ENCODE results near the gene KAT7. TPM values are rescaled to one million over a fixed set of nuclear protein-coding genes. Genes with fewer than 3 reads are reported as not detected.
"Not testable (repeated sequence)": the region's sequence is repeated elsewhere in the genome, so short reads cannot be mapped to it uniquely, and the experiment has no call there.

The KAT7 gene
- total RNA-seq, 1 donor from 2014 or later, result 33.1 TPM

DNA sequence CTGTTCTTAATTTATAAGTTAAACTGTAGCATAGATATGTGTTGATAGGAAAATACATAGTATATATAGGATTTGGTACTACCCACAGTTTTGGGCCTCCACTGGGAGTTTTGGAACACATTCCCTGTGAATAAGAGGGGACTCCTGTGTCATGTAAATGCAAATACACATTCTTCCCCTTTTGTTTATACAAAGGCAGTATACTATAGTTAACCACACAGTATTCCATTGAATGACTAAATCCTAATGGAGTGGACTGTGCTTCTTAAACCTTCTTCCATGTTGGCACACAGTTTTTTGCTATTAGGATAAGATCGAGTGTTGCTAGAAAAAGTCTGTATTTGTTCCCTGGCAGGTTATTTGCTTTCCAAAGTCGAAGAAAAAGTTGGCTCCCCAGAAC lies 37.2 kb downstream of the KAT7 start:
- TF ChIP-seq, protein P1, sequence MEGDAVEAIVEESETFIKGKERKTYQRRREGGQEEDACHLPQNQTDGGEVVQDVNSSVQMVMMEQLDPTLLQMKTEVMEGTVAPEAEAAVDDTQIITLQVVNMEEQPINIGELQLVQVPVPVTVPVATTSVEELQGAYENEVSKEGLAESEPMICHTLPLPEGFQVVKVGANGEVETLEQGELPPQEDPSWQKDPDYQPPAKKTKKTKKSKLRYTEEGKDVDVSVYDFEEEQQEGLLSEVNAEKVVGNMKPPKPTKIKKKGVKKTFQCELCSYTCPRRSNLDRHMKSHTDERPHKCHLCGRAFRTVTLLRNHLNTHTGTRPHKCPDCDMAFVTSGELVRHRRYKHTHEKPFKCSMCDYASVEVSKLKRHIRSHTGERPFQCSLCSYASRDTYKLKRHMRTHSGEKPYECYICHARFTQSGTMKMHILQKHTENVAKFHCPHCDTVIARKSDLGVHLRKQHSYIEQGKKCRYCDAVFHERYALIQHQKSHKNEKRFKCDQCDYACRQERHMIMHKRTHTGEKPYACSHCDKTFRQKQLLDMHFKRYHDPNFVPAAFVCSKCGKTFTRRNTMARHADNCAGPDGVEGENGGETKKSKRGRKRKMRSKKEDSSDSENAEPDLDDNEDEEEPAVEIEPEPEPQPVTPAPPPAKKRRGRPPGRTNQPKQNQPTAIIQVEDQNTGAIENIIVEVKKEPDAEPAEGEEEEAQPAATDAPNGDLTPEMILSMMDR (IDR thresholded peaks at IDR 0.05), result no peak
- Mint-ChIP-seq H3K4me3 (ENCODE audit: unreplicated experiment) (no peak overlapping the region), H3K36me3 (ENCODE audit: low read depth) (peaks cover 34% of the 10 kb centered on the region), H3K27me3 (ENCODE audit: low read depth) (no peaks in the 10 kb centered on the region), H3K27ac (ENCODE audit: unreplicated experiment) (no peak overlapping the region), H3K9me3 (ENCODE audit: low read depth) (no peaks in the 10 kb centered on the region), H3K4me1 (ENCODE audit: low read depth) (peaks cover 31% of the 10 kb centered on the region)
- DNase-seq (ENCODE audit: low spot score), result no peak

DNA sequence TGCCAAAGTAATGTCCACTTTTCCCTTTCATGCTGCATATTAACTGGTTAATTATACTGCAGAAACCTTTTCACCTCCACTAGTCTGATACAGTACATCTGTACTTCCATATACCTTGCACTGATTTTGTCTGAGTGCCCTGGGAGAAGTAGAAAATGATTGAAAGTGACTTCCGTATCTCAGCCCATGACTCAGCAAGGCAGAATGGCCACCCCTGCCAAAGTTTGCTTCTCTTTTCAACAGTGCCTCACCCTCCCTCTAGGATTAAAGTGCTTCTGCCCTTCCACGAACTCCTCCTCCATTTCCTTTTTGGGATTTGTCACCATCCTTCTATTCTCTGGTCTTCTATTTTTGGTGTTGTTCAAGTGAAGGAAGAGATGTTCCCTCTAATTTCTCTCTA lies 39.8 kb downstream of the KAT7 start:
- not testable (repeated sequence) for H3K4me3 Mint-ChIP-seq (ENCODE audit: unreplicated experiment); DNase-seq (ENCODE audit: low spot score); H3K27me3 Mint-ChIP-seq (ENCODE audit: low read depth); H3K9me3 Mint-ChIP-seq (ENCODE audit: low read depth)
- Mint-ChIP-seq H3K27ac (ENCODE audit: unreplicated experiment) (peak overlapping the region; percentile 78), H3K4me1 (ENCODE audit: low read depth) (peaks cover 40% of the 10 kb centered on the region), H3K36me3 (ENCODE audit: low read depth) (peaks cover 25% of the 10 kb centered on the region)

- no peaks in the 10 kb centered on the region for H3K9me3 Mint-ChIP-seq (ENCODE audit: low read depth)
- no peak for DNase-seq (ENCODE audit: low spot score)
- H3K4me1 Mint-ChIP-seq (ENCODE audit: low read depth), result peaks cover 40% of the 10 kb centered on the region
- peak overlapping the region; percentile 78 for H3K27ac Mint-ChIP-seq (ENCODE audit: unreplicated experiment)
- H3K4me3 Mint-ChIP-seq (ENCODE audit: unreplicated experiment), result no peak overlapping the region
- TF ChIP-seq, protein P1 (IDR thresholded peaks at IDR 0.05), result no peak
- H3K27me3 Mint-ChIP-seq (ENCODE audit: low read depth), result no peaks in the 10 kb centered on the region
- peaks cover 29% of the 10 kb centered on the region for H3K36me3 Mint-ChIP-seq (ENCODE audit: low read depth)
Measured at GRCh38 chr17:49829026-49829425, 40.5 kb downstream of the KAT7 start.

DNA sequence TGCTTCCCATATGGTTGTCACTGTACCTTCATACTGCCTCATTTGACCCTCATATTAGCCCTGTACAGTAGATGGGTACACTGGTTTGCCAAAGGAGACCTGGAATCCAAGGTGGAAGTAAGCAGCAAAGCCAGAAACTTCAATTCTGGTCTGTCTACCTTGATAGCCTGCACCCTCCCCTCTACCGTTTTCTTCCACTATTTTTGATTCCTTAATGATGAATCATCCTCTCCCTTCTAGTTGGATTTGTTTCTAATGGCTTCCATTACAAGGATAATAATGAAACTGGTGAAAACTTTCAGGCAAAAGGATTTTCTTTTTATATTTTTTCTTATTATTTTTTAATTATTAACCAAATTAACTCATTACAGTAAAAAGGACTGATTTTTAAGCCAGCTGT lies 42.1 kb downstream of the KAT7 start:
- Mint-ChIP-seq H3K9me3 (ENCODE audit: low read depth) (no peaks in the 10 kb centered on the region), H3K4me3 (ENCODE audit: unreplicated experiment) (no peak overlapping the region), H3K27me3 (ENCODE audit: low read depth) (no peaks in the 10 kb centered on the region), H3K4me1 (ENCODE audit: low read depth) (peaks cover 49% of the 10 kb centered on the region), H3K36me3 (ENCODE audit: low read depth) (peaks cover 31% of the 10 kb centered on the region), H3K27ac (ENCODE audit: unreplicated experiment) (peak overlapping the region; percentile 90)
- TF ChIP-seq, protein P1 (IDR thresholded peaks at IDR 0.05), result no peak
- DNase-seq (ENCODE audit: low spot score), result no peak

DNA sequence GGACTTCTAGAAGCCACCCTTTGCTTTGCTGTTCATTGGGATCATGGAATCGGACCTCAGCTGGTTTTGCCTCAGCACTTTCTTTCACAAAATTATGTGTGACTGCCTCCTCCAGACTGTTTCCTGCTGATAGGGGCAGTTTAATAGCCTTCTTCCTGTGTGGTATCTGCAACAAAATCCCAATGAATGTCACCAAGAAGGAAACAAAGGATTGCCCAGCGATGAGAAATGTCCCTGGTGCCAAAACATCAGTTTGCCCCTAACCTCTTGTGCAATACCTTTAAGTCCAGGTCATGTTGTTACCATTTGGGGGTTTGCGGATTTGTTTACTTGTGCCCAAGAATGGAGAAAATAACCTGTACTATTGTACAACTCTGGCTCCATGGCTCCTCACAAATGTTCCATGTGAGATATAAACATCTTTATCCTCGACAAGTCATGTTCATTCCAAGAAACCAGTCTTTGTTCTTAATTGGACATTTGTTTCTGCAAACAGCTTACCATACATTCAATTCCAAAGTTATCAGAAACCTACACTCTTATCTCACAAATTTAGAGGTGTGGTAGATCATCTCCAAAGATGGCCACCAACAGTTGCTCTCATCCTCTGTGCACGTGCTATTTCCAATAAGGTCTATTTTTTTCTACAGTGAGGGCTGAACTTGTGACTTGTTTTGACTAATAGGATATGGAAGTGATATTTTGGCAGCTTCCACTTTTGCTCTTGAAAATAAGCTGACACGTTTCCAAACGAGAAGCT lies 44.5 kb downstream of the KAT7 start:
- H3K9me3 Mint-ChIP-seq (ENCODE audit: low read depth), result no peaks in the 10 kb centered on the region
- H3K36me3 Mint-ChIP-seq (ENCODE audit: low read depth), result peaks cover 17% of the 10 kb centered on the region
- no peaks in the 10 kb centered on the region for H3K27me3 Mint-ChIP-seq (ENCODE audit: low read depth)
- peaks cover 61% of the 10 kb centered on the region for H3K4me1 Mint-ChIP-seq (ENCODE audit: low read depth)
- TF ChIP-seq, protein P1 (IDR thresholded peaks at IDR 0.05), result no peak
- DNase-seq (ENCODE audit: low spot score), result no peak
- H3K27ac Mint-ChIP-seq (ENCODE audit: unreplicated experiment), result no peak overlapping the region
- no peak overlapping the region for H3K4me3 Mint-ChIP-seq (ENCODE audit: unreplicated experiment)
